Stimulated activated CD4-positive, alpha-beta T cell treated with anti-CD3 and anti-CD28 coated beads, Interleukin-4, amount 100 ng/mL, for 24 hours (primary cell): Measurements from ENCODE around the gene SMYD3.

Source experiments
- DNase-seq: peaks from one replicate; pipeline ENCODE4 v3.0.0-alpha.2; 2020

The SMYD3 gene

GRCh38 chr1:246515390-246516005 is 8.4 kb upstream of the SMYD3 start:
- DNase-seq = no peak

GRCh38 chr1:246513619-246514343 is 6.7 kb upstream of the SMYD3 start:
- DNase-seq = no peak

GRCh38 chr1:246513041-246513440 is 6.0 kb upstream of the SMYD3 start:
- no peak for DNase-seq

GRCh38 chr1:246512635-246513034 is 5.6 kb upstream of the SMYD3 start:
- DNase-seq = no peak

GRCh38 chr1:246512230-246512629 is 5.2 kb upstream of the SMYD3 start:
- no peak for DNase-seq

- no peak for DNase-seq
Measured at GRCh38 chr1:246511203-246511602, 4.1 kb upstream of the SMYD3 start.

- DNase-seq = no peak
Measured at GRCh38 chr1:246510147-246511030, 3.3 kb upstream of the SMYD3 start.

- DNase-seq = no peak
Measured at GRCh38 chr1:246508897-246509688, 2.0 kb upstream of the SMYD3 start.

GRCh38 chr1:246506367-246506673 is 759 bp downstream of the SMYD3 start:
- DNase-seq = no peak

- no peak for DNase-seq
Measured at GRCh38 chr1:246503341-246503740, 3.7 kb downstream of the SMYD3 start.

GRCh38 chr1:246497331-246497915 is 9.7 kb downstream of the SMYD3 start:
- peak; percentile 32 for DNase-seq

GRCh38 chr1:246492611-246493245 is 14.4 kb downstream of the SMYD3 start:
- peak; percentile 52 for DNase-seq

- DNase-seq = no peak
Measured at GRCh38 chr1:246491551-246492053, 15.5 kb downstream of the SMYD3 start.

- DNase-seq = no peak
Measured at GRCh38 chr1:246488674-246489073, 18.4 kb downstream of the SMYD3 start.

- DNase-seq = no peak
Measured at GRCh38 chr1:246483569-246483933, 23.5 kb downstream of the SMYD3 start.

GRCh38 chr1:246482805-246483568 is 24.1 kb downstream of the SMYD3 start:
- no peak for DNase-seq

- no peak for DNase-seq
Measured at GRCh38 chr1:246479061-246479460, 28.0 kb downstream of the SMYD3 start.

GRCh38 chr1:246477634-246478033 is 29.4 kb downstream of the SMYD3 start:
- DNase-seq = no peak

GRCh38 chr1:246476771-246477170 is 30.3 kb downstream of the SMYD3 start:
- DNase-seq = no peak

- no peak for DNase-seq
Measured at GRCh38 chr1:246471688-246472087, 35.4 kb downstream of the SMYD3 start.

- no peak for DNase-seq
Measured at GRCh38 chr1:246470585-246470984, 36.5 kb downstream of the SMYD3 start.
